GM12878 (cell line): ENCODE measurements around the gene ENG. TPM values are rescaled to one million over a fixed set of nuclear protein-coding genes. Genes with fewer than 3 reads are reported as not detected.

Experiments used
- ATAC-seq: fragments of 200-7000 bp; cut with Tn5 transposase; 3 replicates; pipeline ENCODE4 v1.9.1; 2020; ENCODE audit warnings: mild to moderate bottlenecking, moderate library complexity
- BruUV-seq: library from RNA; stranded (reverse); fragments of 400-500 nt; replicated peaks from 2 replicates; lab custom pipeline; 2021; lab: Mats Ljungman, UMichigan
- CTCF ChIA-PET: fragments of 300-600 bp; sonication (Branson Sonifier 250); formaldehyde crosslinking; extraction: SDS; loops from one replicate; lab custom pipeline; 2021; ENCODE audit warnings: inconsistent platforms; lab: Yijun Ruan, JAX
- POLR2A ChIA-PET: fragments of 350-600 bp; formaldehyde crosslinking; extraction: SDS; loops from one replicate; lab custom pipeline; 2021; ENCODE audit warnings: inconsistent platforms; lab: Charles Lee
- RAD21 ChIA-PET: fragments of 300-600 bp; sonication (Branson Sonifier 250); formaldehyde crosslinking; loops from one replicate; lab custom pipeline; 2023; ENCODE audit warnings: antibody characterized with exemption; ENCODE audit not compliant: unreplicated experiment; lab: Charles Lee
- SMC1A ChIA-PET: fragments of 300-600 bp; sonication (Branson Sonifier 250); formaldehyde crosslinking; loops from one replicate; lab custom pipeline; 2023; ENCODE audit not compliant: unreplicated experiment, uncharacterized antibody; lab: Charles Lee
- DNase-seq: peaks from one replicate; pipeline ENCODE4 v3.0.0-alpha.2; 2011; ENCODE audit warnings: low read depth, low spot score
- FAIRE-seq: peaks from 3 replicates; lab custom pipeline; 2011; peaks lifted over from hg19 to GRCh38; lab: Jason Lieb, UNC
- H2AFZ ChIP-seq: 2 replicates; pipeline ENCODE4 v1.6.0; 2011; ENCODE audit warnings: low read depth, low read length, control low read depth; ENCODE audit not compliant: control insufficient read depth
- H3K27ac ChIP-seq: 2 replicates; pipeline ENCODE4 v1.5.1; 2011; ENCODE audit warnings: control low read depth; ENCODE audit not compliant: control insufficient read depth, insufficient read depth
- H3K27me3 ChIP-seq, 2 experiments: replicated peaks in 1 of 2; 2 replicates each; pipeline versions ENCODE4 v1.6.0 to v1.6.1; 2011; ENCODE audit warnings: low read length in 1 of 2; ENCODE audit not compliant: control insufficient read depth in 2 of 2, insufficient read depth in 2 of 2
- H3K36me3 ChIP-seq, 2 experiments: 2 replicates each; pipeline ENCODE4 v1.5.1; 2011; ENCODE audit warnings: low read length in 1 of 2; ENCODE audit not compliant: control insufficient read depth in 2 of 2, insufficient read depth in 2 of 2
- H3K4me1 ChIP-seq: 2 replicates; pipeline ENCODE4 v1.6.1; 2011; ENCODE audit warnings: mild to moderate bottlenecking, low read length, moderate library complexity, mixed read lengths; ENCODE audit not compliant: control insufficient read depth, insufficient read depth
- H3K4me2 ChIP-seq: 2 replicates; pipeline ENCODE4 v1.6.0; 2011; ENCODE audit warnings: control low read depth; ENCODE audit not compliant: control insufficient read depth, insufficient read depth
- H3K4me3 ChIP-seq: fragments of 200-600 bp; sonication (generic); 2 replicates; pipeline ENCODE4 v1.5.1; 2016
- H3K79me2 ChIP-seq: 2 replicates; pipeline ENCODE4 v1.6.0; 2011; ENCODE audit warnings: low read length; ENCODE audit not compliant: control insufficient read depth, insufficient read depth
- H3K9ac ChIP-seq: 2 replicates; pipeline ENCODE4 v1.8.0; 2011; ENCODE audit warnings: low read length, control low read depth, mixed read lengths; ENCODE audit not compliant: control insufficient read depth, insufficient read depth
- H3K9me3 ChIP-seq: replicated peaks from 3 replicates; pipeline ENCODE4 v1.5.1; 2011; ENCODE audit warnings: mild to moderate bottlenecking, low read length; ENCODE audit not compliant: control insufficient read depth, insufficient read depth
- H4K20me1 ChIP-seq: 2 replicates; pipeline ENCODE4 v1.6.0; 2011; ENCODE audit not compliant: control insufficient read depth, insufficient read depth
- CEBPB ChIP-seq, 2 experiments: fragments of 150-350 bp in 1 of 2; IDR thresholded peaks; 2 replicates each; pipeline ENCODE4 v1.6.1; 2012 to 2014; ENCODE audit warnings: low read depth in 2 of 2, low read length in 2 of 2, borderline replicate concordance in 1 of 2, inconsistent platforms in 1 of 2
- CHD1 ChIP-seq: IDR thresholded peaks from 2 replicates; pipeline ENCODE4 v1.6.1; 2012; ENCODE audit warnings: low read depth, low read length, improper control_type of control experiment
- E4F1 ChIP-seq: fragments of 450-650 bp; IDR thresholded peaks from 2 replicates; pipeline ENCODE4 v1.6.1; 2018; ENCODE audit warnings: borderline replicate concordance, mild to moderate bottlenecking; ENCODE audit not compliant: partially characterized antibody
- IKZF2 ChIP-seq, 2 experiments: fragments of 450-650 bp; IDR thresholded peaks; 2 replicates each; pipeline ENCODE4 v1.6.1; 2017; ENCODE audit warnings: mild to moderate bottlenecking in 2 of 2, moderate library complexity in 2 of 2
- NFIC ChIP-seq: IDR thresholded peaks from 2 replicates; pipeline ENCODE4 v1.6.1; 2012; ENCODE audit warnings: low read depth, mild to moderate bottlenecking, inconsistent platforms, low read length, moderate library complexity
- ZBTB4 ChIP-seq: fragments of 450-650 bp; formaldehyde crosslinking; IDR thresholded peaks from 2 replicates; pipeline ENCODE4 v1.4.0; 2022; ENCODE audit warnings: mild to moderate bottlenecking, moderate library complexity
- WGBS: methylation state at CpG from one replicate; pipeline ENCODE4 v1.1.6; 2016; ENCODE audit warnings: low lambda C conversion rate; ENCODE audit not compliant: insufficient replicate concordance, insufficient coverage; ENCODE audit errors: missing lambda C conversion rate; 5-methylcytosine and 5-hydroxymethylcytosine counted together
- in situ Hi-C: fragments of 300-500 bp; cut with MboI; formaldehyde crosslinking; loops from 9 replicates; pipeline ENCODE4 v1.14.3; 2018; ENCODE audit warnings: mixed read lengths
- intact Hi-C: fragments of 100-400 bp; cut with micrococcal nuclease; formaldehyde crosslinking; loops from one replicate; pipeline ENCODE4 v1.14.2; 2022; ENCODE audit not compliant: unreplicated experiment
- polyA plus RNA-seq, 11 experiments: library from polyadenylated mRNA; depleted of rRNA in 4 of 11; unstranded in 6 of 11; stranded (reverse) in 5 of 11; fragments of >200 nt; fragmentation: Nextera tagmentation in 4 of 11; fragmentation: Illumina TruSeq in 1 of 11; extraction: Ambion mirVana in 4 of 11; extraction: Trizol in 1 of 11; gene quantifications; 1 replicate in 1 of 11; 2 replicates in 10 of 11; pipeline versions ENCODE4 v1.2.1 to v1.2.3, GENCODE V29; 2011 to 2016; ENCODE audit warnings: inconsistent platforms in 2 of 11, missing spikeins in 2 of 11, low read depth in 1 of 11
- total RNA-seq, 4 experiments: library from RNA; depleted of rRNA in 3 of 4; stranded (reverse); fragments of >200 nt in 3 of 4; fragmentation: Illumina TruSeq in 1 of 4; extraction: Trizol in 1 of 4; gene quantifications; 2 replicates each; pipeline versions ENCODE4 v1.2.1 to v1.2.3, GENCODE V29; 2013 to 2021
- TF ChIP-seq, protein P1 (sequence below): fragments of 150-350 bp; IDR thresholded peaks from 2 replicates; pipeline ENCODE4 v1.6.1; 2016; ENCODE audit warnings: low read depth, low read length

Gene ENG
- total and polyA plus RNA-seq, 10 of the 15 experiments (the other 5 are each of a cell fraction or from before 2014, with no cell fraction given) = 0.14 to 10.1 (median 2.0) TPM

- ChIA-PET RAD21 (interaction anchor here (2.4 kb wide), 1 partner anchor 89 kb away, joined by 10 read pairs; no protein-coding TSS in a partner anchor), CTCF (interaction anchor here (0.6 to 2.6 kb wide), 3 partner anchors 17 to 46 kb away, joined by 3 to 18 read pairs (median 5); partner anchors contain the start of gene TOR2A), POLR2A (interaction anchor here (0.7 to 3.6 kb wide), 4 partner anchors 10 to 555 kb away, joined by 4 to 42 read pairs (median 8); no protein-coding TSS in a partner anchor), SMC1A (interaction anchor here (0.5 to 1.2 kb wide), 4 partner anchors 11 to 126 kb away, joined by 3 to 4 read pairs (median 4); partner anchors contain the start of gene TOR2A)
- intact Hi-C loops = loop anchor here (10.0 kb wide), 1 partner anchor 284 kb away; the partner anchor contains the start of genes NAIF1 and SLC25A25
- Histone ChIP-seq H2AFZ (no peak overlapping the region), H3K4me2 (peak overlapping the region; percentile 97; the same call in 1 of the 2 replicates), H3K27ac (peak overlapping the region; percentile 93), H4K20me1 (no peaks in the 10 kb centered on the region), H3K9ac (no peak overlapping the region; the same call in 1 of the 2 replicates), H3K4me3 (no peak overlapping the region), H3K27me3 (no peaks in the 10 kb centered on the region), H3K9me3 (no peaks in the 10 kb centered on the region), H3K4me1 (peaks cover 49% of the 10 kb centered on the region), H3K79me2 (peaks cover 37% of the 10 kb centered on the region), H3K36me3 (no peaks in the 10 kb centered on the region)
- no TSS peak for BruUV-seq
- FAIRE-seq (no peak), DNase-seq (no peak), ATAC-seq (no peak)
- in situ Hi-C loops = no loop called here
- TF ChIP-seq IKZF2 (IDR thresholded peaks at IDR 0.05) (no peak), CEBPB (IDR thresholded peaks at IDR 0.05; ENCODE audit: borderline replicate concordance in 1 of 2, low read depth in 2 of 2, low read length in 2 of 2) (no peak), NFIC (no peak), E4F1 (no peak), ZBTB4 (CRISPR knock-in tag) (no peak), CHD1 (no peak)
- TF ChIP-seq, protein P1, sequence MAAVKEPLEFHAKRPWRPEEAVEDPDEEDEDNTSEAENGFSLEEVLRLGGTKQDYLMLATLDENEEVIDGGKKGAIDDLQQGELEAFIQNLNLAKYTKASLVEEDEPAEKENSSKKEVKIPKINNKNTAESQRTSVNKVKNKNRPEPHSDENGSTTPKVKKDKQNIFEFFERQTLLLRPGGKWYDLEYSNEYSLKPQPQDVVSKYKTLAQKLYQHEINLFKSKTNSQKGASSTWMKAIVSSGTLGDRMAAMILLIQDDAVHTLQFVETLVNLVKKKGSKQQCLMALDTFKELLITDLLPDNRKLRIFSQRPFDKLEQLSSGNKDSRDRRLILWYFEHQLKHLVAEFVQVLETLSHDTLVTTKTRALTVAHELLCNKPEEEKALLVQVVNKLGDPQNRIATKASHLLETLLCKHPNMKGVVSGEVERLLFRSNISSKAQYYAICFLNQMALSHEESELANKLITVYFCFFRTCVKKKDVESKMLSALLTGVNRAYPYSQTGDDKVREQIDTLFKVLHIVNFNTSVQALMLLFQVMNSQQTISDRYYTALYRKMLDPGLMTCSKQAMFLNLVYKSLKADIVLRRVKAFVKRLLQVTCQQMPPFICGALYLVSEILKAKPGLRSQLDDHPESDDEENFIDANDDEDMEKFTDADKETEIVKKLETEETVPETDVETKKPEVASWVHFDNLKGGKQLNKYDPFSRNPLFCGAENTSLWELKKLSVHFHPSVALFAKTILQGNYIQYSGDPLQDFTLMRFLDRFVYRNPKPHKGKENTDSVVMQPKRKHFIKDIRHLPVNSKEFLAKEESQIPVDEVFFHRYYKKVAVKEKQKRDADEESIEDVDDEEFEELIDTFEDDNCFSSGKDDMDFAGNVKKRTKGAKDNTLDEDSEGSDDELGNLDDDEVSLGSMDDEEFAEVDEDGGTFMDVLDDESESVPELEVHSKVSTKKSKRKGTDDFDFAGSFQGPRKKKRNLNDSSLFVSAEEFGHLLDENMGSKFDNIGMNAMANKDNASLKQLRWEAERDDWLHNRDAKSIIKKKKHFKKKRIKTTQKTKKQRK = no peak
- WGBS = 88% methylated on average over 20 of the region's 20 CpGs
Measured at GRCh38 chr9:127780126-127780885, 74.2 kb downstream of the ENG start.
